Panc1 (cell line): Measurements from ENCODE around the gene SMARCD2.

Experiments used
- POLR2AphosphoS5 ChIP-seq: IDR thresholded peaks from 2 replicates; pipeline ENCODE4 v1.6.1; 2012; ENCODE audit warnings: mild to moderate bottlenecking, low read depth, low read length, moderate library complexity
- TCF7L2 ChIP-seq: IDR thresholded peaks from 2 replicates; pipeline ENCODE4 v1.6.1; 2011; ENCODE audit warnings: mild to moderate bottlenecking, low read depth, low read length, inconsistent platforms
- TF ChIP-seq, protein P1 (sequence below): fragments of 450-650 bp; IDR thresholded peaks from 2 replicates; pipeline ENCODE4 v1.5.1; 2017; ENCODE audit warnings: mild to moderate bottlenecking

DNA sequence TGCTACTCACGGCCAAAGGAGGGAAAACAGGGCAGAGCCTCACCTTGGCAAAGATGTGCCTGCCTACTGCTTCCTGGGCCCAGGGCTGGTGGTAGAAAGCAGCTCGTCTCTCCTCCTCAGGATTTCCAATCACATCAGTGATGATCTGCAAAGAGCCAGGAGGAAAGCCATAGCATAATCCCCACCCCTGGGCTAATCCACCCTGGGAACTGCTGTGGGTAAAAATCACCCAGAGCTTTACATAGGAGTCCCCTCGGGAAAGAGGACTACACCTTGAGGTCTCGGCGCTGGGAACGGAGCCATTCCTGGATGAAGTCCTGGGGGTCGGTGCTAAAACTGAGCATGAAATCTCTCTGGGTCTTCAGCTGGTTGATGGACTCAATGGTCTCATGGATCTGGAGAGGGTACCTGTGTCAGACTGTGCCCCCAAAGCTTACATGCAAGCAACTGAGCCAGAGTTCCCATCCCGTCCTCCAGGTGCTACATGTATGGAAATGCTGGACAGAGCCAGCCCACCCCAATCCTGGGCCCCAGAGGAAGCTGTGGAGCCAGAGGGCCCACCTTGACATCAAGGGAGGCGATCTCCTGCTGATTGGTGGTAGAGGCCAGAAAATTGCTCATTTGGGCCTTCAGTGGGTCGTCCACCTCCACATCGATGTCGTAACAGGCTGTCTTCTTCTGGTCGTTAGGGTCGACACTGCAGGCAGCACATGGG, 9.3 kb downstream of the SMARCD2 start:
- TF ChIP-seq TCF7L2: no peak
- TF ChIP-seq, protein P1, sequence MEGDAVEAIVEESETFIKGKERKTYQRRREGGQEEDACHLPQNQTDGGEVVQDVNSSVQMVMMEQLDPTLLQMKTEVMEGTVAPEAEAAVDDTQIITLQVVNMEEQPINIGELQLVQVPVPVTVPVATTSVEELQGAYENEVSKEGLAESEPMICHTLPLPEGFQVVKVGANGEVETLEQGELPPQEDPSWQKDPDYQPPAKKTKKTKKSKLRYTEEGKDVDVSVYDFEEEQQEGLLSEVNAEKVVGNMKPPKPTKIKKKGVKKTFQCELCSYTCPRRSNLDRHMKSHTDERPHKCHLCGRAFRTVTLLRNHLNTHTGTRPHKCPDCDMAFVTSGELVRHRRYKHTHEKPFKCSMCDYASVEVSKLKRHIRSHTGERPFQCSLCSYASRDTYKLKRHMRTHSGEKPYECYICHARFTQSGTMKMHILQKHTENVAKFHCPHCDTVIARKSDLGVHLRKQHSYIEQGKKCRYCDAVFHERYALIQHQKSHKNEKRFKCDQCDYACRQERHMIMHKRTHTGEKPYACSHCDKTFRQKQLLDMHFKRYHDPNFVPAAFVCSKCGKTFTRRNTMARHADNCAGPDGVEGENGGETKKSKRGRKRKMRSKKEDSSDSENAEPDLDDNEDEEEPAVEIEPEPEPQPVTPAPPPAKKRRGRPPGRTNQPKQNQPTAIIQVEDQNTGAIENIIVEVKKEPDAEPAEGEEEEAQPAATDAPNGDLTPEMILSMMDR: no peak
- TF ChIP-seq POLR2AphosphoS5: no peak; the same call in 1 of the 2 replicates
